ENCODE measurements around the gene SHPK.

- TF ChIP-seq CTCF (conservative IDR thresholded peaks at IDR 0.05; ENCODE audit: low read depth, low read length) (no peak), EZH2 (IDR thresholded peaks at IDR 0.05; ENCODE audit: borderline replicate concordance, low read depth, low read length, poor library complexity, severe bottlenecking) (no peak)
Measured at GRCh38 chr17:3613124-3613523, 22.9 kb downstream of the SHPK start.
